HFF-Myc (cell line): ENCODE measurements around the gene FBXO45.
"Not testable (repeated sequence)": the region's sequence is repeated elsewhere in the genome, so short reads cannot be mapped to it uniquely, and the experiment has no call there.

Experiments used
- DNase-seq: peaks from one replicate; pipeline ENCODE4 v3.0.0-alpha.2; 2011; ENCODE audit warnings: low read depth; ENCODE audit errors: extremely low read depth
- H3K4me3 ChIP-seq: replicated peaks from 2 replicates; pipeline ENCODE4 v1.5.1; 2011; ENCODE audit warnings: low read depth, mild to moderate bottlenecking, control low read depth, low read length
- CTCF ChIP-seq: IDR thresholded peaks from 2 replicates; pipeline ENCODE4 v1.5.1; 2012; ENCODE audit warnings: mild to moderate bottlenecking, low read depth, low read length, control low read depth; ENCODE audit errors: missing control alignments

FBXO45 gene

GRCh38 chr3:196634224-196634623 lies 65.8 kb downstream of the FBXO45 start:
- TF ChIP-seq CTCF: no peak
- DNase-seq: no peak
- no peak overlapping the region for H3K4me3 ChIP-seq

GRCh38 chr3:196634829-196635228 lies 66.4 kb downstream of the FBXO45 start:
- H3K4me3 ChIP-seq: no peak overlapping the region
- no peak for DNase-seq
- TF ChIP-seq CTCF: no peak

GRCh38 chr3:196636369-196637349 lies 68.2 kb downstream of the FBXO45 start:
- no peak for DNase-seq
- no peak for TF ChIP-seq CTCF
- H3K4me3 ChIP-seq: no peak overlapping the region

- DNase-seq, H3K4me3 ChIP-seq: not testable (repeated sequence)
Measured at GRCh38 chr3:196637941-196638340, 69.5 kb downstream of the FBXO45 start.
